GM12891 (cell line): ENCODE data around the gene SPRR4.

Source experiments
- POLR2A ChIP-seq: IDR thresholded peaks from 2 replicates; pipeline ENCODE4 v1.6.1; 2011; ENCODE audit warnings: low read depth, low read length, control low read depth
- POLR2AphosphoS5 ChIP-seq: IDR thresholded peaks from 2 replicates; pipeline ENCODE4 v1.6.1; 2011; ENCODE audit warnings: low read depth, low read length, control low read depth
- SPI1 ChIP-seq: IDR thresholded peaks from 2 replicates; pipeline ENCODE4 v1.6.1; 2011; ENCODE audit warnings: low read depth, low read length, control low read depth
- TAF1 ChIP-seq: IDR thresholded peaks from 2 replicates; pipeline ENCODE4 v1.6.1; 2011; ENCODE audit warnings: low read depth, low read length, control low read depth

GRCh38 chr1:152940614-152941013 lies 29.8 kb upstream of the SPRR4 start:
- TF ChIP-seq POLR2A, result no peak
- no peak for TF ChIP-seq POLR2AphosphoS5
- TF ChIP-seq TAF1, result no peak
- no peak for TF ChIP-seq SPI1
